ENCODE results near the gene BMPR1B.

BMPR1B gene

GRCh38 chr4:95190751-95191436, 433.1 kb downstream of the BMPR1B start:
- H3K27ac ChIP-seq (ENCODE audit: insufficient read depth, low read length, poor library complexity, severe bottlenecking), result no peak overlapping the region
- H3K9me3 ChIP-seq (ENCODE audit: control insufficient read depth, low read length), result no peaks in the 10 kb centered on the region
- H3K27me3 ChIP-seq (replicated peaks; ENCODE audit: control insufficient read depth, insufficient read depth, low read length, poor library complexity, severe bottlenecking), result no peaks in the 10 kb centered on the region
- no peak for DNase-seq
- peaks cover 6% of the 10 kb centered on the region for H3K4me1 ChIP-seq (ENCODE audit: control insufficient read depth, insufficient read depth, low read length, poor library complexity, severe bottlenecking)
- no peaks in the 10 kb centered on the region for H3K36me3 ChIP-seq (ENCODE audit: control insufficient read depth, insufficient read depth, low read length)
- no peak overlapping the region for H3K4me3 ChIP-seq (ENCODE audit: insufficient read depth, low read depth, low read length, poor library complexity, severe bottlenecking)

GRCh38 chr4:95191537-95191936, 433.8 kb downstream of the BMPR1B start:
- H3K9me3 ChIP-seq (ENCODE audit: control insufficient read depth, low read length), result no peaks in the 10 kb centered on the region
- no peaks in the 10 kb centered on the region for H3K36me3 ChIP-seq (ENCODE audit: control insufficient read depth, insufficient read depth, low read length)
- H3K27ac ChIP-seq (ENCODE audit: insufficient read depth, low read length, poor library complexity, severe bottlenecking), result no peak overlapping the region
- peaks cover 6% of the 10 kb centered on the region for H3K4me1 ChIP-seq (ENCODE audit: control insufficient read depth, insufficient read depth, low read length, poor library complexity, severe bottlenecking)
- H3K4me3 ChIP-seq (ENCODE audit: insufficient read depth, low read depth, low read length, poor library complexity, severe bottlenecking), result no peak overlapping the region
- H3K27me3 ChIP-seq (replicated peaks; ENCODE audit: control insufficient read depth, insufficient read depth, low read length, poor library complexity, severe bottlenecking), result no peaks in the 10 kb centered on the region
- DNase-seq, result no peak

- Histone ChIP-seq H3K9me3 (ENCODE audit: control insufficient read depth, low read length) (no peaks in the 10 kb centered on the region), H3K36me3 (ENCODE audit: control insufficient read depth, insufficient read depth, low read length) (no peaks in the 10 kb centered on the region), H3K4me3 (ENCODE audit: insufficient read depth, low read depth, low read length, poor library complexity, severe bottlenecking) (no peak overlapping the region), H3K27ac (ENCODE audit: insufficient read depth, low read length, poor library complexity, severe bottlenecking) (no peak overlapping the region), H3K4me1 (ENCODE audit: control insufficient read depth, insufficient read depth, low read length, poor library complexity, severe bottlenecking) (peaks cover 6% of the 10 kb centered on the region), H3K27me3 (replicated peaks; ENCODE audit: control insufficient read depth, insufficient read depth, low read length, poor library complexity, severe bottlenecking) (no peaks in the 10 kb centered on the region)
- DNase-seq, result no peak
Measured at GRCh38 chr4:95193391-95194224, 435.9 kb downstream of the BMPR1B start.

GRCh38 chr4:95197353-95197752, 439.6 kb downstream of the BMPR1B start:
- Histone ChIP-seq H3K4me1 (ENCODE audit: control insufficient read depth, insufficient read depth, low read length, poor library complexity, severe bottlenecking) (no peaks in the 10 kb centered on the region), H3K9me3 (ENCODE audit: control insufficient read depth, low read length) (no peaks in the 10 kb centered on the region), H3K27me3 (replicated peaks; ENCODE audit: control insufficient read depth, insufficient read depth, low read length, poor library complexity, severe bottlenecking) (no peaks in the 10 kb centered on the region), H3K36me3 (ENCODE audit: control insufficient read depth, insufficient read depth, low read length) (no peaks in the 10 kb centered on the region), H3K4me3 (ENCODE audit: insufficient read depth, low read depth, low read length, poor library complexity, severe bottlenecking) (no peak overlapping the region), H3K27ac (ENCODE audit: insufficient read depth, low read length, poor library complexity, severe bottlenecking) (no peak overlapping the region)
- no peak for DNase-seq

- H3K36me3 ChIP-seq (ENCODE audit: control insufficient read depth, insufficient read depth, low read length), result no peaks in the 10 kb centered on the region
- DNase-seq, result no peak
- H3K27ac ChIP-seq (ENCODE audit: insufficient read depth, low read length, poor library complexity, severe bottlenecking), result no peak overlapping the region
- no peaks in the 10 kb centered on the region for H3K27me3 ChIP-seq (replicated peaks; ENCODE audit: control insufficient read depth, insufficient read depth, low read length, poor library complexity, severe bottlenecking)
- H3K4me1 ChIP-seq (ENCODE audit: control insufficient read depth, insufficient read depth, low read length, poor library complexity, severe bottlenecking), result no peaks in the 10 kb centered on the region
- H3K9me3 ChIP-seq (ENCODE audit: control insufficient read depth, low read length), result no peaks in the 10 kb centered on the region
- H3K4me3 ChIP-seq (ENCODE audit: insufficient read depth, low read depth, low read length, poor library complexity, severe bottlenecking), result no peak overlapping the region
Measured at GRCh38 chr4:95198961-95199360, 441.2 kb downstream of the BMPR1B start.

- no peaks in the 10 kb centered on the region for H3K4me1 ChIP-seq (ENCODE audit: control insufficient read depth, insufficient read depth, low read length, poor library complexity, severe bottlenecking)
- H3K27ac ChIP-seq (ENCODE audit: insufficient read depth, low read length, poor library complexity, severe bottlenecking), result no peak overlapping the region
- DNase-seq, result no peak
- H3K27me3 ChIP-seq (replicated peaks; ENCODE audit: control insufficient read depth, insufficient read depth, low read length, poor library complexity, severe bottlenecking), result no peaks in the 10 kb centered on the region
- H3K36me3 ChIP-seq (ENCODE audit: control insufficient read depth, insufficient read depth, low read length), result no peaks in the 10 kb centered on the region
- no peaks in the 10 kb centered on the region for H3K9me3 ChIP-seq (ENCODE audit: control insufficient read depth, low read length)
- no peak overlapping the region for H3K4me3 ChIP-seq (ENCODE audit: insufficient read depth, low read depth, low read length, poor library complexity, severe bottlenecking)
Measured at GRCh38 chr4:95204267-95204844, 446.6 kb downstream of the BMPR1B start.

- no peaks in the 10 kb centered on the region for H3K9me3 ChIP-seq (ENCODE audit: control insufficient read depth, low read length)
- no peak overlapping the region for H3K27ac ChIP-seq (ENCODE audit: insufficient read depth, low read length, poor library complexity, severe bottlenecking)
- H3K4me1 ChIP-seq (ENCODE audit: control insufficient read depth, insufficient read depth, low read length, poor library complexity, severe bottlenecking), result no peaks in the 10 kb centered on the region
- DNase-seq, result no peak
- H3K4me3 ChIP-seq (ENCODE audit: insufficient read depth, low read depth, low read length, poor library complexity, severe bottlenecking), result no peak overlapping the region
- H3K27me3 ChIP-seq (replicated peaks; ENCODE audit: control insufficient read depth, insufficient read depth, low read length, poor library complexity, severe bottlenecking), result no peaks in the 10 kb centered on the region
- no peaks in the 10 kb centered on the region for H3K36me3 ChIP-seq (ENCODE audit: control insufficient read depth, insufficient read depth, low read length)
Measured at GRCh38 chr4:95204873-95205272, 447.1 kb downstream of the BMPR1B start.
